Subcutaneous adipose tissue (tissue), 4 donors: ENCODE data around the gene CYTH1. TPM values are rescaled to one million over a fixed set of nuclear protein-coding genes. Genes with fewer than 3 reads are reported as not detected.

ENCODE experiments used
- total RNA-seq, 4 donors: library from RNA; depleted of rRNA; stranded (reverse); fragments of >200 nt; gene quantifications; one replicate each; pipeline ENCODE4 v1.1.0, GENCODE V29; 2016
- TF ChIP-seq, protein P1 (sequence below): fragments of 450-650 bp; IDR thresholded peaks from one replicate; pipeline ENCODE4 v1.5.1; 2016; ENCODE audit warnings: low read depth, mild to moderate bottlenecking, control low read depth, antibody characterized with exemption, moderate library complexity

Gene CYTH1
- total RNA-seq, 4 donors from 2014 or later, result 54.0 to 86.5 (median 71.1) TPM

DNA sequence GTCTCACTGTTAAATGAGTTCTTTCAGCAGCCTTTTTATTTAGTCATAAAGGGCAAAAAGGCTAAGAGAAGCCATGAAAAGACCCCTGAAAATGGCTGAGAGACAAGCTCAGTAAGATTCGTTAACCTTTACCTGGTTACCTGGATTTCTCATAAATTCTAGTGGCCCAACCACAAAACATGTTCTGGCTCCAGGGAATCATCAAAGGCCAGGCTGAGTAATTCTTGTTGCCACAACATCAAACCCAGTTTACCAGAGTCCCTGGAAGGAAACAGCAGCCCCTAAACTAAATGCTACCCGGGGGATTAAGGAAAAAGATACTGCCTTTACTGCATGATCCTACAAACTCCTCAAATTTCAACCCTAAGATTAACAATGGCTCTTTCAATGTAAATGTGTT is 15.8 kb downstream of the CYTH1 start:
- TF ChIP-seq, protein P1, sequence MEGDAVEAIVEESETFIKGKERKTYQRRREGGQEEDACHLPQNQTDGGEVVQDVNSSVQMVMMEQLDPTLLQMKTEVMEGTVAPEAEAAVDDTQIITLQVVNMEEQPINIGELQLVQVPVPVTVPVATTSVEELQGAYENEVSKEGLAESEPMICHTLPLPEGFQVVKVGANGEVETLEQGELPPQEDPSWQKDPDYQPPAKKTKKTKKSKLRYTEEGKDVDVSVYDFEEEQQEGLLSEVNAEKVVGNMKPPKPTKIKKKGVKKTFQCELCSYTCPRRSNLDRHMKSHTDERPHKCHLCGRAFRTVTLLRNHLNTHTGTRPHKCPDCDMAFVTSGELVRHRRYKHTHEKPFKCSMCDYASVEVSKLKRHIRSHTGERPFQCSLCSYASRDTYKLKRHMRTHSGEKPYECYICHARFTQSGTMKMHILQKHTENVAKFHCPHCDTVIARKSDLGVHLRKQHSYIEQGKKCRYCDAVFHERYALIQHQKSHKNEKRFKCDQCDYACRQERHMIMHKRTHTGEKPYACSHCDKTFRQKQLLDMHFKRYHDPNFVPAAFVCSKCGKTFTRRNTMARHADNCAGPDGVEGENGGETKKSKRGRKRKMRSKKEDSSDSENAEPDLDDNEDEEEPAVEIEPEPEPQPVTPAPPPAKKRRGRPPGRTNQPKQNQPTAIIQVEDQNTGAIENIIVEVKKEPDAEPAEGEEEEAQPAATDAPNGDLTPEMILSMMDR, result no peak

DNA sequence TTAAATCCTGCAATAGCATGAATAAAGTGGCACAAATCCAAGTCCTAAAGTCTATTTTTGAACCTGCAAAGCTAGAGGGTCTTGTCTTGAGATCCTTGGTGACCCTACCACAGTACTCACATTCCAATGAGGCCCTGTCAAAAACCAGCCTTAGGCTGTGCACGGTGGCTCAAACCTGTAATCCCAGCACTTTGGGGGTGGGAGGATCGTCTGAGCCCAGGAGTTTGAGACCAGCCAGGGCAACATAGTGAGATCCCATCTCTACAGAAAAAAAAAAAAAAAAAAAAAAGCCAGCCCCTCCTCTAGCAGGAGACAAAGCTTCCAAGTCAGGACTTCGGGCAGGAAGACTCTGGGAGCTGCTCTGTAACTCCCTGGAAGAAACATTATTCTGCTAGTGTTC is 16.3 kb downstream of the CYTH1 start:
- TF ChIP-seq, protein P1, result no peak

DNA sequence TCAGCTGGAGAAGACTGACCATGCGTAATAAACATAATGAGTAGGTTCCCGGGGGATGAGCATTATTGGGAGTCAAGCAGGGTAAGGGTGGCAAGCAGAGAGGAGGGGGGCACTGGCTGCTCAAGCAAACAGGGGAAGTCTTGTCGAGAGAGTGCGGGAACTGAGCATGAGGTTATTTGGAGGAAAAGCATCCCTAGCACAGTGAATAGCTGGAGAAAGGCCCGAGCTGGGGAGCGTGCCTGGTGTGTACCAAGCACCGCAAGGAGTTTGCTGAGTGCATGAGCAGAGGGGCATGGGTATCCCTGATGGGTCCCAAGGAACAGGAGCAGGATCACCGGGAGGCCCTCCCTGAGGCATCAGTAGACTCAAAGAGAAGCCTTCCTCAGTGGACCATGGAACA is 17.2 kb downstream of the CYTH1 start:
- TF ChIP-seq, protein P1, result no peak

DNA sequence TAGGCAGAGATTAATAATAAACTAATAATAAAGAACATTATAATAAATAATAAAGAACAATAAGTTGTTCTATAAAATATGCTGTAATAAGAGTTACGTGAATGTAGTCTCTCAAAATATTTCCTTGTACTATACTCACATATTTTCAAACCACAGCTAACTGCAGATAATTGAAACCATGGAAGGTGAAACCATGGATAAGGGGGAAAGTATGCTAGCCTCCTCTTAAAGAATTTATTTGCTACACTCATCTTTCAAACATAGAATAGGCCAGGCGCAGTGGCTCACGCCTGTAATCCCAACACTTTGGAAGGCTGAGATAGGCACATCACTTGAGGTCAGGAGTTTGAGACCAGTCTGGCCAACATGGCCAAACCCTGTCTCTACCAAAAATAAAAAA is 18.5 kb downstream of the CYTH1 start:
- TF ChIP-seq, protein P1, result no peak

DNA sequence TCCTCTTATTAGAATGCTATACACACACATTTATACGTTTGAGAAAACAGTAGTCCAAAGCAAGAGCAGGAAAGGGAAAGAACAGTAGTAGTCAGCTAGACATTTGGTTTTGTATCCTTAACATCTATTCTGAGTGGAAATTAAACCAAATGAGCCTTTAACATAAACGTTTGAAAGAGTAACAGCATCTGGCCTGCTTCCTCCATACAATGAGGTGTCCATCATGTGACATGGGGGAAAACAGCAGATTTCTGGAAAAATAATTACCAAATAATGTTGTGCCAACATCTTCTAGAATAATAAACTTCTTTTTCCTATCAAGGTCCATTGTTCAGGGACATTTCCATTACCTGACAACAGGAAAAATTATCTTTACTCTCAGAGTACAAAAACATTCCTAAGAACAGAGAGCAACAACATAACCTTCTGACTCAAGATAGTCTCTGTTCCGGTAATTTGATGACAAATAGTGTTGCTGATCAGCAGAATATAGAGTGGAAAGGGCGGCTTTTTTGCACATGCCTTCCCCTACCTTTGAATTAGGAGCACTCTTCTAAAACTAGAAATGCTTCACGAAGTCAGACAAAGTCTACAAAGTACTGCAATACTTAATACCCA is 20.2 kb downstream of the CYTH1 start:
- TF ChIP-seq, protein P1, result no peak

DNA sequence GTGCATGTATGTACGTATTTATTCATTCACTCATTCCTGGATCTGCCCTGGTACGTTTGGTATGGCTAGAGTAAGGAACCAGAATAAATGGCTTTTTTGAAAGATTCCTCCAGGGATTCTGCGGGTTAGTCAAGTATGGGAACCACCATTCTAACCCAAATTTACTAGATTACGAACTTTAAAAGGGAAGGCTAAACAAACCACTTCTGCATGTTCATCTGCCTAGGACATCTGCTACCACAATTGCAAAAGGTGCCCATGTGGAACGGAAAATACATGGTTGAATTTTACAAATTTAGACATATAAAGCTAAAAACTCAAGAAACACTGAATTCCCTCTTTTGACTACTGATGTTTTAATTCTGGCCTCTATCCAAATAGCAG is 22.1 kb downstream of the CYTH1 start:
- TF ChIP-seq, protein P1, result no peak

DNA sequence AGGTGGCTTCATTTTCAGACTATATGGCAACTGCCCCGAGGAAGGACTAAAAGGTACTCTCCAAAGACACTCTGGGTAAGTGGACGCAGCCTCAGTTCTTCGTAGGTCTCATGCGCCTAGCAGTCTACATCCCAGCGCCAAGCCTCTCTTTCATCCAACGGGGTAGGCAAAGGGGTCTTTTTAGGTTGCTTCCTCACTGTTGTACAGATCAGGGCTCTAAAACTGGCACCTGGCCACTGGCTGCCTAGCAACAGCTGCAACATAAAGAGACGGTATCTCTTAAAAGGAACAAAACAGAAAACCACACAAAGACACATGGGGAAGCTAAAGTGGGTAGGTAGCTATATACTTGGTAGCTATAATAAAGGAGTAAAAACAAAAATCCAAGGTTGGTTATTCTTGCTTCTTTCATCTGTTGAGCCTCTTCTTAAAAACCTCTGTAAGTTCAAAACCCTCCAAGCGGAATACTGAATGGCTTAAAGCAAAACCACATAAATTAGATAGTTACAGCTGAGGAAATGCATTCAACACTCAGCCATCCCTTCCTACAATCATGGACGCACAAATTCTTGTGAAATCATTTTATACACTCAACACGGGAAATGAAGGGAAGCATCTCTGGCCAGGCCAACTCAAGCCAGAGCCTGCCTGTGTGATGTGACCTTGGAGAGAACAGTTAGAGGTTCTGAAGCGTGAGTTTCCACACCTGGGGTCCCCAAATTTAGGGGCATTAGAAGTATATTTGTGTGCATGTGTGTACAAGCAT is 22.7 kb downstream of the CYTH1 start:
- TF ChIP-seq, protein P1, result no peak
